Breast epithelium (tissue), 4 donors: ENCODE measurements around the gene PDE4D. TPM values are rescaled to one million over a fixed set of nuclear protein-coding genes. Genes with fewer than 3 reads are reported as not detected.

Experiments used
- DNase-seq, 2 donors: peaks; one replicate each; pipeline ENCODE4 v3.0.0-alpha.2; 2019; ENCODE audit warnings: low spot score in 2 of 2
- H3K27ac ChIP-seq, 2 donors: fragments of 200-600 bp; sonication (generic) in 1 of 2; one replicate each; pipeline ENCODE4 v1.5.1; 2016 to 2019; ENCODE audit warnings: mild to moderate bottlenecking in 1 of 2
- H3K27me3 ChIP-seq, 2 donors: fragments of 200-600 bp; sonication (generic) in 1 of 2; one replicate each; pipeline versions ENCODE4 v1.5.1 to v1.6.0; 2017 to 2019; ENCODE audit warnings: control low read depth in 1 of 2, mild to moderate bottlenecking in 1 of 2
- H3K36me3 ChIP-seq: fragments of 200-600 bp; one replicate; pipeline ENCODE4 v1.5.1; 2019
- H3K4me1 ChIP-seq, 2 donors: fragments of 200-600 bp; sonication (generic); one replicate each; pipeline ENCODE4 v1.5.1; 2016 to 2019; ENCODE audit warnings: control low read depth in 1 of 2
- H3K4me3 ChIP-seq, 3 donors: fragments of 200-600 bp; sonication (generic); 1 replicate in 2 of 3; 2 replicates in 1 of 3; pipeline ENCODE4 v1.5.1; 2016 to 2019; ENCODE audit warnings: mild to moderate bottlenecking in 3 of 3, moderate library complexity in 2 of 3
- H3K9me3 ChIP-seq, 2 donors: fragments of 200-600 bp; sonication (generic) in 1 of 2; one replicate each; pipeline ENCODE4 v1.5.1; 2016 to 2019; ENCODE audit warnings: control low read depth in 1 of 2
- CTCF ChIP-seq, 3 donors: fragments of 450-650 bp; IDR thresholded peaks; one replicate each; pipeline ENCODE4 v1.5.1; 2016 to 2017; ENCODE audit warnings: antibody characterized with exemption in 3 of 3, mild to moderate bottlenecking in 3 of 3, moderate library complexity in 3 of 3
- POLR2A ChIP-seq: fragments of 450-650 bp; IDR thresholded peaks from one replicate; pipeline ENCODE4 v1.6.1; 2016; ENCODE audit warnings: antibody characterized with exemption, mild to moderate bottlenecking, moderate library complexity
- POLR2AphosphoS5 ChIP-seq, 3 donors: sonication (generic); formaldehyde crosslinking; IDR thresholded peaks; one replicate each; pipeline ENCODE4 v1.6.1; 2017; ENCODE audit warnings: antibody characterized with exemption in 3 of 3
- intact Hi-C: fragments of 100-400 bp; cut with DNase I; formaldehyde crosslinking; loops from one replicate; pipeline ENCODE4 v1.15.1; 2023; ENCODE audit warnings: low total_unique reads
- total RNA-seq, 3 donors: library from RNA; depleted of rRNA; stranded (reverse); fragments of >200 nt; gene quantifications; one replicate each; pipeline ENCODE4 v1.1.0, GENCODE V29; 2016

PDE4D gene
- total RNA-seq, 3 donors from 2014 or later = 14.4 to 37.4 (median 28.2) TPM

GRCh38 chr5:59864718-59865117 is 28.8 kb downstream of the PDE4D start:
- no peak overlapping the region for H3K4me3 ChIP-seq
- H3K9me3 ChIP-seq = no peaks in the 10 kb centered on the region
- intact Hi-C loops = no loop called here
- no peak overlapping the region for H3K27ac ChIP-seq
- DNase-seq = no peak
- no peaks in the 10 kb centered on the region for H3K27me3 ChIP-seq
- TF ChIP-seq POLR2AphosphoS5 (IDR thresholded peaks at IDR 0.05) (no peak), POLR2A (no peak), CTCF (IDR thresholded peaks at IDR 0.05) (no peak)
- H3K4me1 ChIP-seq = no peaks in the 10 kb centered on the region
- no peaks in the 10 kb centered on the region for H3K36me3 ChIP-seq

- DNase-seq = no peak
- intact Hi-C loops = no loop called here
- Histone ChIP-seq H3K27me3 (no peaks in the 10 kb centered on the region), H3K9me3 (no peaks in the 10 kb centered on the region), H3K4me1 (no peaks in the 10 kb centered on the region), H3K27ac (no peak overlapping the region), H3K36me3 (no peaks in the 10 kb centered on the region), H3K4me3 (no peak overlapping the region)
- TF ChIP-seq POLR2A = no peak
- no peak for TF ChIP-seq POLR2AphosphoS5 (IDR thresholded peaks at IDR 0.05)
- no peak for TF ChIP-seq CTCF (IDR thresholded peaks at IDR 0.05)
Measured at GRCh38 chr5:59863777-59864176, 29.7 kb downstream of the PDE4D start.

- Histone ChIP-seq H3K36me3 (no peaks in the 10 kb centered on the region), H3K4me1 (no peaks in the 10 kb centered on the region), H3K9me3 (no peaks in the 10 kb centered on the region), H3K27me3 (no peaks in the 10 kb centered on the region), H3K27ac (no peak overlapping the region), H3K4me3 (no peak overlapping the region)
- TF ChIP-seq POLR2A (no peak), POLR2AphosphoS5 (IDR thresholded peaks at IDR 0.05) (no peak), CTCF (IDR thresholded peaks at IDR 0.05) (no peak)
- intact Hi-C loops = no loop called here
- DNase-seq = no peak
Measured at GRCh38 chr5:59856358-59856757, 37.2 kb downstream of the PDE4D start.

- no peak for DNase-seq
- TF ChIP-seq POLR2A (no peak), POLR2AphosphoS5 (IDR thresholded peaks at IDR 0.05) (no peak), CTCF (IDR thresholded peaks at IDR 0.05) (no peak)
- intact Hi-C loops = no loop called here
- Histone ChIP-seq H3K27me3 (no peaks in the 10 kb centered on the region), H3K36me3 (no peaks in the 10 kb centered on the region), H3K9me3 (no peaks in the 10 kb centered on the region), H3K27ac (no peak overlapping the region), H3K4me3 (no peak overlapping the region), H3K4me1 (no peaks in the 10 kb centered on the region)
Measured at GRCh38 chr5:59850766-59851165, 42.8 kb downstream of the PDE4D start.

GRCh38 chr5:59847586-59847985 is 45.9 kb downstream of the PDE4D start:
- intact Hi-C loops = no loop called here
- no peak for DNase-seq
- H3K4me3 ChIP-seq = no peak overlapping the region
- no peaks in the 10 kb centered on the region for H3K4me1 ChIP-seq
- H3K9me3 ChIP-seq = no peaks in the 10 kb centered on the region
- H3K27ac ChIP-seq = no peak overlapping the region
- no peak for TF ChIP-seq CTCF (IDR thresholded peaks at IDR 0.05)
- no peak for TF ChIP-seq POLR2AphosphoS5 (IDR thresholded peaks at IDR 0.05)
- no peak for TF ChIP-seq POLR2A
- no peaks in the 10 kb centered on the region for H3K36me3 ChIP-seq
- no peaks in the 10 kb centered on the region for H3K27me3 ChIP-seq
